B cell (primary cell): ENCODE measurements around the gene EPB41L3.

Source experiments
- CTCF ChIP-seq: fragments of 200-600 bp; IDR thresholded peaks from one replicate; pipeline ENCODE4 v1.8.0; 2022; ENCODE audit warnings: antibody characterized with exemption, mild to moderate bottlenecking
- EZH2 ChIP-seq: IDR thresholded peaks from 2 replicates; pipeline ENCODE4 v1.6.1; 2012; ENCODE audit warnings: borderline replicate concordance, low read depth, mild to moderate bottlenecking, moderate library complexity, low read length; ENCODE audit not compliant: insufficient read depth, poor library complexity, severe bottlenecking

DNA sequence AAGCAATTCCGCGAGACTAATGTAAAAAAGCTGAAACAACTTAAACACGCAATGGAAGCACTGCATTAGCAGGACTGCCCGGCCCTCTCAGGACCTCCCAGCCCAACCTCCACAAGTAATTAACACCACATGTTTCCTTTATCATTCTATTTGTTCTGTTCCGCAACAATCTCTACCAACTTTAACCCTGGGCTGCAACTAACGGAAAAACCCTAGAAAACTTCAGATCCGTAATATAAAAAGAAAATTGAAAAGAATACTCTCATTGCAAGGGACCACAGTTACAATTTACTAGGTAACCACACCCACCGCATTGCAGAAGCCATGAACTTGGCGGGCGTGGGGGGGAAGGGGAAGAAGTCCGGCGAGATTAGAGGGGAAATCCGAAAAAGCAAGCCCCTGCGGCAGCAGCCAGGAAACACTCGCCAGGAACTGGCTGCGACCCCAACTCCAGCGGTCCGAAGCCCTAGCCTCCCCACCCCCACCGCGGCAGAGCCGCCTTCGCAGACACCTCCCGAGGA, 1.2 kb downstream of the EPB41L3 start:
- no peak for TF ChIP-seq CTCF
- TF ChIP-seq EZH2: no peak
